OCI-LY3 (cell line): ENCODE results near the gene SIAH2.

Experiments used
- H2AFZ ChIP-seq: fragments of 200-600, 300-600 bp; shearing (Covaris generic); 2 replicates; pipeline ENCODE4 v1.6.0; 2014; ENCODE audit warnings: antibody characterized with exemption, low read depth, low read length
- H3K27ac ChIP-seq: fragments of 200-600, 300-600 bp; sonication (generic); 2 replicates; pipeline ENCODE4 v1.5.1; 2014; ENCODE audit warnings: mild to moderate bottlenecking, low read length, moderate library complexity, mixed read lengths
- H3K27me3 ChIP-seq: fragments of 200-600, 300-600 bp; sonication (generic); 2 replicates; pipeline ENCODE4 v1.6.1; 2014; ENCODE audit warnings: low read depth, low read length, mixed read lengths
- H3K36me3 ChIP-seq: fragments of 200-600, 300-600 bp; sonication (generic); replicated peaks from 2 replicates; pipeline ENCODE3; 2014; ENCODE audit warnings: low read depth, low read length, mixed read lengths
- H3K4me1 ChIP-seq: fragments of 300-600, 200-600 bp; sonication (generic); 2 replicates; pipeline ENCODE4 v1.6.1; 2014; ENCODE audit warnings: low read length, mixed read lengths
- H3K4me2 ChIP-seq: fragments of 200-600, 300-600 bp; sonication (generic); 2 replicates; pipeline ENCODE4 v1.6.1; 2014; ENCODE audit warnings: low read length, mixed read lengths
- H3K4me3 ChIP-seq: fragments of 300-600, 200-600 bp; sonication (generic); 2 replicates; pipeline ENCODE4 v1.5.1; 2014; ENCODE audit warnings: antibody characterized with exemption, mild to moderate bottlenecking, low read length, moderate library complexity
- H3K79me2 ChIP-seq: fragments of 300-600, 200-600 bp; shearing (Covaris generic); 2 replicates; pipeline ENCODE4 v1.6.1; 2014; ENCODE audit warnings: mild to moderate bottlenecking, low read length, mixed read lengths
- H3K9ac ChIP-seq: fragments of 300-600, 200-600 bp; shearing (Covaris generic); 2 replicates; pipeline ENCODE4 v1.6.0; 2014; ENCODE audit warnings: mild to moderate bottlenecking, low read length, moderate library complexity
- H3K9me3 ChIP-seq: fragments of 200-600, 300-600 bp; shearing (Covaris generic); 2 replicates; pipeline ENCODE4 v1.6.1; 2014; ENCODE audit warnings: low read length, mixed read lengths; ENCODE audit not compliant: insufficient read depth
- H4K20me1 ChIP-seq: fragments of 200-600, 300-600 bp; sonication (generic); 2 replicates; pipeline ENCODE4 v1.6.1; 2016; ENCODE audit warnings: low read length, mixed read lengths; ENCODE audit not compliant: insufficient read depth
- EZH2phosphoT487 ChIP-seq: fragments of 200-600 bp; shearing (Covaris generic); IDR thresholded peaks from 2 replicates; pipeline ENCODE4 v1.6.1; 2018; ENCODE audit warnings: antibody characterized with exemption, mixed run types, low read depth
- TF ChIP-seq, protein P1 (sequence below): fragments of 200-600, 300-600 bp; sonication (generic); IDR thresholded peaks from 2 replicates; pipeline ENCODE4 v1.5.1; 2014; ENCODE audit warnings: antibody characterized with exemption, low read length, low read depth

Gene SIAH2

DNA sequence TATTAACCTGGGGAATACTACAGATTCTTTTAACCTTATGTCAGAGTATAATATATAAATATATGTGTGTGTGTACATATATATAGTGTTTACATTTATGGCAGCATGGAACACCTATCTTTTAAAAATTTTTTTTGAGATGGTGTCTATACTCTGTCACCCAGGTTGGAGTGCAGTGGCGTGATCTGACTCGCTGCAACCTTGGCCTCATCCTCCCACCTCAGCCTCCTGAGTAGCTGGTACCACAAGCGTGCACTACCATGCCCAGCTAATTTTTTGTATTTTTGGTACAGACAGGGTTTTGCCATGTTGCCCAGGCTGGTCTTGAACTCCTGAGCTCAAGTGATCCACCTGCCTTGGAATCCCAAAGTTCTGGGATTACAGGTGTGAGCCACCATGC is 40.7 kb downstream of the SIAH2 start:
- TF ChIP-seq, protein P1, sequence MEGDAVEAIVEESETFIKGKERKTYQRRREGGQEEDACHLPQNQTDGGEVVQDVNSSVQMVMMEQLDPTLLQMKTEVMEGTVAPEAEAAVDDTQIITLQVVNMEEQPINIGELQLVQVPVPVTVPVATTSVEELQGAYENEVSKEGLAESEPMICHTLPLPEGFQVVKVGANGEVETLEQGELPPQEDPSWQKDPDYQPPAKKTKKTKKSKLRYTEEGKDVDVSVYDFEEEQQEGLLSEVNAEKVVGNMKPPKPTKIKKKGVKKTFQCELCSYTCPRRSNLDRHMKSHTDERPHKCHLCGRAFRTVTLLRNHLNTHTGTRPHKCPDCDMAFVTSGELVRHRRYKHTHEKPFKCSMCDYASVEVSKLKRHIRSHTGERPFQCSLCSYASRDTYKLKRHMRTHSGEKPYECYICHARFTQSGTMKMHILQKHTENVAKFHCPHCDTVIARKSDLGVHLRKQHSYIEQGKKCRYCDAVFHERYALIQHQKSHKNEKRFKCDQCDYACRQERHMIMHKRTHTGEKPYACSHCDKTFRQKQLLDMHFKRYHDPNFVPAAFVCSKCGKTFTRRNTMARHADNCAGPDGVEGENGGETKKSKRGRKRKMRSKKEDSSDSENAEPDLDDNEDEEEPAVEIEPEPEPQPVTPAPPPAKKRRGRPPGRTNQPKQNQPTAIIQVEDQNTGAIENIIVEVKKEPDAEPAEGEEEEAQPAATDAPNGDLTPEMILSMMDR, result no peak
- TF ChIP-seq EZH2phosphoT487, result no peak
- Histone ChIP-seq H3K4me1 (peaks cover 14% of the 10 kb centered on the region), H3K36me3 (no peaks in the 10 kb centered on the region), H3K27me3 (no peaks in the 10 kb centered on the region), H3K79me2 (no peaks in the 10 kb centered on the region), H3K9me3 (no peaks in the 10 kb centered on the region), H3K4me3 (no peak overlapping the region), H4K20me1 (no peaks in the 10 kb centered on the region), H3K27ac (no peak overlapping the region), H3K9ac (no peak overlapping the region), H3K4me2 (no peak overlapping the region), H2AFZ (no peak overlapping the region)

DNA sequence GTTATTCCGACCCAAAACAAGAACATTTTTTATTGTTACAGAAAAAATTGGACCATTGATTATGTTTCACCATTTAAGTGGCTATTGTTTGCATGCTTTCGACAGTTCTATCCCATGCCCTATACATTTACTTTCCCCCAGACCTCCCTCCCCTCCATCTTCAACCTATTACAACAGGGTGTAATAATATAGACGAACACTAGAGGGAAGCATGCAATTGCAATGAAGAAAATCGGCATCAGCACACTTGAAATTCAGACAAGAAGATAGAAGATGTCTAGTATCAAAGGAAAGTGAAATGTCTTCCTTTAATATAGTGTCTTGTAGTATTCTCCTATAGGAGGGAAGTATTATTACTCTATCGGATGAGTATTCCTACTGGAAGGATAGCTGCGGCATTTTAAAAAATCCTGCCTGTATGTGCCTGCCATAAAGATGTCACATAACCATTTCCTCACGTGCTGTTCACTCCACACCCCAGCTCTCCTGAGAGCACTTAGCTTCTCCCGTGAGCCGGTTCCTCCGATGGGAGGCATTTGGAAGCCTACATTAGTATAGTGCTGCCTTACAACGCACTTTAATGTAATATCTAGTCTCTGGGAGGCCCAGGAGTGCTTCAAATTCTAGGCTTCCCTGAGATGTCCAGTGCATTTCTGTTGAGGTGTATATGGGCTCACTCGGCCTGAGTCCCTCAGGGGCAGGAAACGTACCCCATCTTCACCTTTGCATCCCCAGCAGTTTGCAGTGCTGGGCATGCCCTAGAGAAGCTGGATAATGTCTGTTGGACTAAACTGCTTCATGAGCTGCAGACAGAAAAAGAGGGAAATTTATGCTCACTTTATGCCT is 41.5 kb downstream of the SIAH2 start:
- peaks cover 14% of the 10 kb centered on the region for H3K4me1 ChIP-seq
- no peaks in the 10 kb centered on the region for H3K36me3 ChIP-seq
- no peaks in the 10 kb centered on the region for H3K79me2 ChIP-seq
- no peaks in the 10 kb centered on the region for H3K27me3 ChIP-seq
- peak overlapping the region; percentile 23; the same call in 1 of the 2 replicates for H3K4me3 ChIP-seq
- no peaks in the 10 kb centered on the region for H4K20me1 ChIP-seq
- peak overlapping the region; percentile 37 for H3K4me2 ChIP-seq
- peak overlapping the region; percentile 63; the same call in 1 of the 2 replicates for H2AFZ ChIP-seq
- no peak overlapping the region for H3K27ac ChIP-seq
- TF ChIP-seq, protein P1, result peak; percentile 88
- TF ChIP-seq EZH2phosphoT487, result no peak
- no peak overlapping the region for H3K9ac ChIP-seq
- no peaks in the 10 kb centered on the region for H3K9me3 ChIP-seq

DNA sequence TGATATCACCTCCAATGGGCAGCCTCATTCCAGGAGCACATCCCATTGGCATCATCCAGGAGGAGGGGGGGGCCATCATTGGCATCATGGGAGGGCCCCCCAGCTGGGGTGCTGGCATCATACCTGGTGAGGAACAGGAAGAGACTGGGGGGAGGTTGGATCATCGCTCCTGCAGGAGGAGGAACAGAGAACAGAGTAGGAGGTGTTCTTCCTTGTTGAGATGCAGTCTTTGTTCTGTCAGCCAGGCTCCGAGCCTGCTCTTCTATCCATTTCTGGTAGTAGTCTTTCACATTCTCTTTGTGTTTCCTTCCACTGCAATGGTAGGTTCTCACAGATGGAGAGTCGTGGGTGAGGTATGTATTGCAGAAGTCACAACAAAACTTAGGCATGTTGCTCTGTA is 42.5 kb downstream of the SIAH2 start:
- Histone ChIP-seq H3K79me2 (no peaks in the 10 kb centered on the region), H3K27me3 (no peaks in the 10 kb centered on the region), H3K27ac (no peak overlapping the region), H3K36me3 (no peaks in the 10 kb centered on the region), H3K4me2 (peak overlapping the region; percentile 51), H3K4me3 (0 out of 2 replicates have a peak overlapping the region, but pooled peaks have one; percentile 35), H3K9ac (no peak overlapping the region), H2AFZ (peak overlapping the region; percentile 82), H3K9me3 (no peaks in the 10 kb centered on the region), H4K20me1 (no peaks in the 10 kb centered on the region), H3K4me1 (peaks cover 14% of the 10 kb centered on the region)
- TF ChIP-seq, protein P1, result no peak
- TF ChIP-seq EZH2phosphoT487, result no peak

DNA sequence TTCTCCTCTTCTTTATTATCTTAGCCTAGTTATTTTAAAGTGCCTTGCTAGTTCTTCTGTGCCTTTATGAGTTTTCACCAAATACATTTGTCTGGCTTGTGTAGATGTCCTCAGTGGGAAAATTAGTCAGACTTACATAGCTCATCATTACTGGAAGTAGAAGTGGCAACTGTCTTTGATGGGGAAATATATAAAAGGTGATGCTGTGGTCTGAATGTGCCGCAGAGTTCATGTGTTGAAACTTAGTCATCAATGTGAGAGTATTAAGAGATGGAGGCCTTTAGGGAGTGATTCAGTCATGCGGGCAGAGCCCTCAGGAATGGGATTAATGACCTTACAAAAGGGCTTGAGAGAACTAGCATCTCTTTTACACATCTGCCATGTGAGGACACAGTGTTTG is 52.9 kb downstream of the SIAH2 start:
- TF ChIP-seq EZH2phosphoT487, result no peak
- Histone ChIP-seq H3K27me3 (no peaks in the 10 kb centered on the region), H3K9me3 (no peaks in the 10 kb centered on the region)

More for the DNA sequence above, 52.9 kb downstream of the SIAH2 start:
- H3K4me1 ChIP-seq, result no peaks in the 10 kb centered on the region
- H3K4me2 ChIP-seq, result no peak overlapping the region
- no peaks in the 10 kb centered on the region for H4K20me1 ChIP-seq
- H3K27ac ChIP-seq, result no peak overlapping the region
- H3K9ac ChIP-seq, result no peak overlapping the region
- H2AFZ ChIP-seq, result no peak overlapping the region
- no peaks in the 10 kb centered on the region for H3K79me2 ChIP-seq
- no peak overlapping the region for H3K4me3 ChIP-seq
- no peaks in the 10 kb centered on the region for H3K36me3 ChIP-seq
